GM23338 (cell line): ENCODE measurements around the gene SLC9B1. TPM values are rescaled to one million over a fixed set of nuclear protein-coding genes. Genes with fewer than 3 reads are reported as not detected.

Experiments
- ATAC-seq: fragments of 200-7000 bp; cut with Tn5 transposase; 3 replicates; pipeline ENCODE4 v1.9.1; 2020
- DNase-seq: peaks from one replicate; pipeline ENCODE4 v3.0.0-alpha.2; 2015; ENCODE audit warnings: low spot score
- H2AFZ ChIP-seq: fragments of 200-600 bp; sonication (generic); 2 replicates; pipeline ENCODE4 v1.8.0; 2016; ENCODE audit warnings: antibody characterized with exemption, mild to moderate bottlenecking, moderate library complexity
- H3F3A ChIP-seq: fragments of 200-600 bp; sonication (generic); replicated peaks from 2 replicates; pipeline ENCODE4 v1.8.0; 2017; ENCODE audit warnings: antibody characterized with exemption, mixed run types, low read depth
- H3K27ac ChIP-seq: fragments of 200-600 bp; sonication (generic); 2 replicates; pipeline ENCODE4 v1.6.1; 2016; ENCODE audit warnings: low read depth
- H3K27me3 ChIP-seq: fragments of 200-600 bp; sonication (generic); 2 replicates; pipeline ENCODE4 v1.8.0; 2016; ENCODE audit warnings: mild to moderate bottlenecking, mixed run types, moderate library complexity; ENCODE audit not compliant: insufficient read depth
- H3K36me3 ChIP-seq: fragments of 200-600 bp; sonication (generic); 2 replicates; pipeline ENCODE4 v1.8.0; 2016; ENCODE audit warnings: mild to moderate bottlenecking; ENCODE audit not compliant: insufficient read depth
- H3K4me1 ChIP-seq: fragments of 200-600 bp; sonication (generic); 2 replicates; pipeline ENCODE4 v1.8.0; 2016; ENCODE audit warnings: mild to moderate bottlenecking, moderate library complexity; ENCODE audit not compliant: insufficient read depth
- H3K4me2 ChIP-seq: fragments of 200-600 bp; sonication (generic); 2 replicates; pipeline ENCODE4 v1.7.1; 2017; ENCODE audit warnings: mixed run types
- H3K4me3 ChIP-seq: fragments of 200-600 bp; sonication (generic); 2 replicates; pipeline ENCODE4 v1.6.1; 2016; ENCODE audit warnings: mixed run types
- H3K79me2 ChIP-seq: fragments of 200-600 bp; sonication (generic); replicated peaks from 2 replicates; pipeline ENCODE4 v1.8.0; 2017; ENCODE audit warnings: mild to moderate bottlenecking; ENCODE audit not compliant: insufficient read depth
- H3K9me2 ChIP-seq: fragments of 200-600 bp; sonication (generic); 2 replicates; pipeline ENCODE4 v1.8.0; 2017; ENCODE audit not compliant: insufficient read depth
- H4K20me1 ChIP-seq: fragments of 200-600 bp; sonication (generic); replicated peaks from 2 replicates; pipeline ENCODE4 v1.8.0; 2017; ENCODE audit warnings: mild to moderate bottlenecking; ENCODE audit not compliant: insufficient read depth
- H3K27ac Mint-ChIP-seq: 2 replicates; pipeline ENCODE4 v1.8.0; 2020; ENCODE audit warnings: inconsistent platforms, mild to moderate bottlenecking, moderate library complexity, mixed read lengths
- H3K27me3 Mint-ChIP-seq: 3 replicates; pipeline ENCODE4 v1.8.0; 2022; ENCODE audit warnings: low read depth, mild to moderate bottlenecking, moderate library complexity, mixed read lengths, inconsistent platforms; ENCODE audit not compliant: insufficient read depth, poor library complexity
- H3K36me3 Mint-ChIP-seq: 3 replicates; pipeline ENCODE4 v1.8.0; 2021; ENCODE audit warnings: low read depth, mild to moderate bottlenecking, inconsistent platforms, moderate library complexity, mixed read lengths
- H3K4me1 Mint-ChIP-seq: 3 replicates; pipeline ENCODE4 v1.8.0; 2020; ENCODE audit warnings: mild to moderate bottlenecking, inconsistent platforms, mixed read lengths
- H3K4me3 Mint-ChIP-seq: 3 replicates; pipeline ENCODE4 v1.8.0; 2021; ENCODE audit warnings: moderate library complexity, mild to moderate bottlenecking, inconsistent platforms, mixed read lengths
- H3K9me3 Mint-ChIP-seq: 3 replicates; pipeline ENCODE4 v1.8.0; 2020; ENCODE audit warnings: moderate library complexity, mild to moderate bottlenecking, inconsistent platforms, mixed read lengths
- CREB1 ChIP-seq: fragments of 250-450 bp; sonication (Bioruptor Pico); IDR thresholded peaks from 2 replicates; pipeline ENCODE4 v1.5.0; 2020; ENCODE audit warnings: low read depth, mild to moderate bottlenecking, moderate library complexity
- ETS1 ChIP-seq: IDR thresholded peaks from 2 replicates; pipeline ENCODE4 v1.6.1; 2016; ENCODE audit warnings: antibody characterized with exemption
- EZH2 ChIP-seq: fragments of 200-600 bp; sonication (generic); IDR thresholded peaks from one replicate; pipeline ENCODE4 v1.8.0; 2017; ENCODE audit warnings: antibody characterized with exemption, mild to moderate bottlenecking, low read depth; ENCODE audit not compliant: unreplicated experiment
- EZH2phosphoT487 ChIP-seq: fragments of 200-600 bp; sonication (generic); IDR thresholded peaks from one replicate; pipeline ENCODE4 v1.8.1; 2018; ENCODE audit warnings: antibody characterized with exemption; ENCODE audit not compliant: unreplicated experiment
- JUNB ChIP-seq: IDR thresholded peaks from one replicate; pipeline ENCODE4 v1.6.1; 2016; ENCODE audit warnings: antibody characterized with exemption; ENCODE audit not compliant: unreplicated experiment
- NANOG ChIP-seq: IDR thresholded peaks from 2 replicates; pipeline ENCODE4 v1.6.1; 2016; ENCODE audit warnings: antibody characterized with exemption, borderline replicate concordance
- POLR2AphosphoS5 ChIP-seq: IDR thresholded peaks from 2 replicates; pipeline ENCODE4 v1.6.1; 2016; ENCODE audit warnings: antibody characterized with exemption, low read depth
- STAT1 ChIP-seq: IDR thresholded peaks from one replicate; pipeline ENCODE4 v1.6.1; 2016; ENCODE audit warnings: antibody characterized with exemption; ENCODE audit not compliant: unreplicated experiment
- ZNF331 ChIP-seq: fragments of 250-450 bp; sonication (Bioruptor Pico); IDR thresholded peaks from 2 replicates; pipeline ENCODE4 v1.5.0; 2020; ENCODE audit warnings: low read depth, mild to moderate bottlenecking, moderate library complexity
- polyA plus RNA-seq: library from polyadenylated mRNA; unstranded; fragments of >200 nt; fragmentation: Nextera tagmentation; extraction: Ambion mirVana; gene quantifications from 2 replicates; pipeline ENCODE4 v1.2.1, GENCODE V29; 2016
- total RNA-seq: library from RNA; depleted of rRNA; stranded (reverse); fragments of >200 nt; shearing (Covaris generic); gene quantifications from 2 replicates; pipeline ENCODE4 v1.2.3, GENCODE V29; 2014
- TF ChIP-seq, protein P1 (sequence below), 2 experiments: fragments of 200-600 bp in 1 of 2; sonication (generic) in 1 of 2; conservative IDR thresholded peaks; 2 replicates each; pipeline versions ENCODE4 v1.5.1 to v1.6.1; 2016 to 2017; ENCODE audit warnings: antibody characterized with exemption in 2 of 2, low read depth in 2 of 2, mild to moderate bottlenecking in 2 of 2, moderate library complexity in 1 of 2

SLC9B1 gene
- total and polyA plus RNA-seq, 2 experiments from 2014 or later, result 0.66 to 0.80 TPM

GRCh38 chr4:103011378-103012025, 8.0 kb downstream of the SLC9B1 start:
- Histone ChIP-seq H3K79me2 (no peaks in the 10 kb centered on the region), H3K4me2 (no peak overlapping the region), H4K20me1 (no peaks in the 10 kb centered on the region), H3K27ac (no peak overlapping the region), H3K27me3 (no peaks in the 10 kb centered on the region), H3F3A (no peaks in the 10 kb centered on the region), H3K4me1 (no peaks in the 10 kb centered on the region), H3K36me3 (no peaks in the 10 kb centered on the region), H2AFZ (no peak overlapping the region), H3K4me3 (no peak overlapping the region), H3K9me2 (no peaks in the 10 kb centered on the region)
- ATAC-seq (peak; percentile 65), DNase-seq (no peak)
- Mint-ChIP-seq H3K9me3 (no peaks in the 10 kb centered on the region), H3K27ac (no peak overlapping the region), H3K27me3 (peaks cover 7% of the 10 kb centered on the region), H3K4me1 (no peaks in the 10 kb centered on the region), H3K4me3 (no peak overlapping the region), H3K36me3 (no peaks in the 10 kb centered on the region)
- TF ChIP-seq ETS1 (no peak), NANOG (no peak), CREB1 (CRISPR knock-in tag) (no peak), EZH2 (no peak), EZH2phosphoT487 (no peak), JUNB (no peak), POLR2AphosphoS5 (no peak)
- TF ChIP-seq, protein P1, sequence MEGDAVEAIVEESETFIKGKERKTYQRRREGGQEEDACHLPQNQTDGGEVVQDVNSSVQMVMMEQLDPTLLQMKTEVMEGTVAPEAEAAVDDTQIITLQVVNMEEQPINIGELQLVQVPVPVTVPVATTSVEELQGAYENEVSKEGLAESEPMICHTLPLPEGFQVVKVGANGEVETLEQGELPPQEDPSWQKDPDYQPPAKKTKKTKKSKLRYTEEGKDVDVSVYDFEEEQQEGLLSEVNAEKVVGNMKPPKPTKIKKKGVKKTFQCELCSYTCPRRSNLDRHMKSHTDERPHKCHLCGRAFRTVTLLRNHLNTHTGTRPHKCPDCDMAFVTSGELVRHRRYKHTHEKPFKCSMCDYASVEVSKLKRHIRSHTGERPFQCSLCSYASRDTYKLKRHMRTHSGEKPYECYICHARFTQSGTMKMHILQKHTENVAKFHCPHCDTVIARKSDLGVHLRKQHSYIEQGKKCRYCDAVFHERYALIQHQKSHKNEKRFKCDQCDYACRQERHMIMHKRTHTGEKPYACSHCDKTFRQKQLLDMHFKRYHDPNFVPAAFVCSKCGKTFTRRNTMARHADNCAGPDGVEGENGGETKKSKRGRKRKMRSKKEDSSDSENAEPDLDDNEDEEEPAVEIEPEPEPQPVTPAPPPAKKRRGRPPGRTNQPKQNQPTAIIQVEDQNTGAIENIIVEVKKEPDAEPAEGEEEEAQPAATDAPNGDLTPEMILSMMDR (conservative IDR thresholded peaks at IDR 0.05; ENCODE audit: low read depth in 2 of 2), result 0 out of 4 replicates have a peak, but pooled peaks of 1 of the 2 experiments have one; percentile 7

DNA sequence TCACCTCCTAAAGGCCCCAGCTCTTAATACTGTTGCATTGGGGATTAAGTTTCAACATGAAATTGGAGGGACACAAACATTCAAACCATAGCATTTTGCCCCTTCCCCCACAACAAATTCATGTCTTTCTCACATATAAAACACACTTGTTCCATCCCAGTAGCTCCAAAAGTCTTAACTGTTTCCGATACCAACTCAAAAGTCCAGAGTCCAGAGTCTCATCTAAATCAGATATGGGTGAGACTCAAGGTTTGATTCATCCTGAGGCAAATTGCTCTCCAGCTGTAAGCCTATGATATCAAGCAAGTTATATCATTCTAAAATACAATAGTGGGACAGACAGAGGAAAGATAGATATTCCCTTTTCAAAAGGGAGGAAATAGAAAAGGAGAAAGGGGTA, 8.7 kb downstream of the SLC9B1 start:
- ATAC-seq (no peak), DNase-seq (no peak)
- H3K27me3 ChIP-seq, result no peaks in the 10 kb centered on the region
- no peaks in the 10 kb centered on the region for H4K20me1 ChIP-seq
- no peaks in the 10 kb centered on the region for H3K4me1 ChIP-seq
- Mint-ChIP-seq H3K9me3 (no peaks in the 10 kb centered on the region), H3K27ac (no peak overlapping the region), H3K27me3 (peaks cover 7% of the 10 kb centered on the region), H3K4me3 (no peak overlapping the region), H3K36me3 (no peaks in the 10 kb centered on the region), H3K4me1 (no peaks in the 10 kb centered on the region)
- no peaks in the 10 kb centered on the region for H3K79me2 ChIP-seq
- H3K4me3 ChIP-seq, result no peak overlapping the region
- H3K4me2 ChIP-seq, result no peak overlapping the region
- H3F3A ChIP-seq, result no peaks in the 10 kb centered on the region
- H3K9me2 ChIP-seq, result no peaks in the 10 kb centered on the region
- H3K27ac ChIP-seq, result no peak overlapping the region
- H2AFZ ChIP-seq, result no peak overlapping the region
- no peaks in the 10 kb centered on the region for H3K36me3 ChIP-seq
- TF ChIP-seq, protein P1 (conservative IDR thresholded peaks at IDR 0.05; ENCODE audit: low read depth in 2 of 2), result no peak
- TF ChIP-seq ZNF331 (no peak), JUNB (no peak), POLR2AphosphoS5 (no peak), ETS1 (no peak), STAT1 (no peak)
